ENCODE data around the gene EFHC2. TPM values are rescaled to one million over a fixed set of nuclear protein-coding genes. Genes with fewer than 3 reads are reported as not detected.

Gene EFHC2
- total and polyA plus RNA-seq, 2 of the 8 experiments (the other 6 are each of a cell fraction or from before 2014, with no cell fraction given) = 1.8 to 3.4 TPM

GRCh38 chrX:44216171-44216570 lies 127.3 kb downstream of the EFHC2 start:
- no peak overlapping the region for H3K27ac ChIP-seq (ENCODE audit: low read depth, low read length)
- no peaks in the 10 kb centered on the region for H3K27me3 ChIP-seq (replicated peaks in 1 of 4; ENCODE audit: control insufficient read depth in 3 of 4, extremely low read depth in 1 of 4, insufficient read depth in 3 of 4, low read length in 3 of 4)
- no peak overlapping the region for H4K8ac ChIP-seq (ENCODE audit: extremely low read depth, insufficient read depth, low read length)
- 95% methylated on average over 3 of the region's 3 CpGs; no CpG with 5 or more reads in 1 of the 2 experiments for WGBS, 2 experiments (ENCODE audit: extremely low coverage in 1 of 2, insufficient coverage in 1 of 2, insufficient read length in 1 of 2, insufficient replicate concordance in 2 of 2, low coverage in 1 of 2, low lambda C conversion rate in 2 of 2, missing lambda C conversion rate in 1 of 2)
- DNase-seq (ENCODE audit: low read depth in 1 of 2, low spot score in 2 of 2) = no peak
- FAIRE-seq = no peak
- H2BK15ac ChIP-seq (ENCODE audit: low read length) = no peak overlapping the region
- no peak overlapping the region for H3K9ac ChIP-seq (replicated peaks in 1 of 4; ENCODE audit: extremely low read depth in 1 of 4, low read depth in 3 of 4, low read length in 3 of 4)
- no peak overlapping the region for H2AK5ac ChIP-seq (ENCODE audit: low read depth, low read length)
- no peaks in the 10 kb centered on the region for H3K79me2 ChIP-seq (ENCODE audit: control insufficient read depth in 1 of 2, insufficient read depth in 2 of 2, low read length in 2 of 2)
- H3K4me2 ChIP-seq (ENCODE audit: insufficient read depth in 1 of 2, low read depth in 2 of 2, low read length in 2 of 2) = no peak overlapping the region
- no peaks in the 10 kb centered on the region for H3K79me1 ChIP-seq (ENCODE audit: low read depth, low read length)
- no peak overlapping the region for H3K4me3 ChIP-seq (ENCODE audit: extremely low read depth in 1 of 4, insufficient read depth in 2 of 4, low read depth in 3 of 4, low read length in 4 of 4)
- H3K23me2 ChIP-seq (ENCODE audit: low read depth, low read length) = no peaks in the 10 kb centered on the region
- no peak overlapping the region for H2BK120ac ChIP-seq (replicated peaks; ENCODE audit: low read depth, low read length)
- no peaks in the 10 kb centered on the region for H4K20me1 ChIP-seq (replicated peaks in 1 of 2; ENCODE audit: control insufficient read depth in 1 of 2, insufficient read depth in 2 of 2, low read length in 2 of 2)
- H2AFZ ChIP-seq (ENCODE audit: low read length) = no peak overlapping the region
- no peak overlapping the region for H3K14ac ChIP-seq (ENCODE audit: insufficient read length)
- H4K5ac ChIP-seq (ENCODE audit: insufficient read length, low read depth, low read length) = no peak overlapping the region
- no peak overlapping the region for H2BK12ac ChIP-seq (ENCODE audit: low read depth, low read length)
- no peaks in the 10 kb centered on the region for H3K36me3 ChIP-seq (ENCODE audit: control insufficient read depth in 2 of 4, insufficient read depth in 4 of 4, low read length in 3 of 4)
- ChIA-PET POLR2A (ENCODE audit: partially characterized antibody) (no interaction called here), CTCF (ENCODE audit: partially characterized antibody) (interaction anchor here (1.6 kb wide), 1 partner anchor 13 kb away, joined by 3 read pairs; no protein-coding TSS in a partner anchor)
- H3K18ac ChIP-seq (ENCODE audit: extremely low read depth, low read length) = no peak overlapping the region
- H2BK20ac ChIP-seq (ENCODE audit: low read length) = no peak overlapping the region
- H3K4me1 ChIP-seq (replicated peaks in 1 of 4; ENCODE audit: control insufficient read depth in 3 of 4, insufficient read depth in 4 of 4, low read length in 3 of 4) = no peaks in the 10 kb centered on the region
- no peak overlapping the region for H2BK5ac ChIP-seq (ENCODE audit: low read depth, low read length)
- H3K4ac ChIP-seq (replicated peaks; ENCODE audit: insufficient read length, low read depth, low read length) = no peak overlapping the region
- H3K56ac ChIP-seq (replicated peaks; ENCODE audit: insufficient read length, low read depth, low read length) = no peak overlapping the region
- no peaks in the 10 kb centered on the region for H3K9me3 ChIP-seq (ENCODE audit: insufficient read depth in 2 of 2, low read depth in 1 of 2, low read length in 1 of 2)
- no peak overlapping the region for H4K91ac ChIP-seq (replicated peaks; ENCODE audit: insufficient read length, low read length)
- no peak overlapping the region for H3K23ac ChIP-seq (ENCODE audit: insufficient read length)
- TF ChIP-seq EZH2 (IDR thresholded peaks at IDR 0.05; ENCODE audit: low read depth, low read length, severe bottlenecking) (no peak), EGR1 (IDR thresholded peaks at IDR 0.05; ENCODE audit: borderline replicate concordance, low read depth, low read length) (no peak), BRCA1 (IDR thresholded peaks at IDR 0.05; ENCODE audit: low read depth, low read length) (no peak), NRF1 (IDR thresholded peaks at IDR 0.05; ENCODE audit: low read depth, low read length) (no peak), GTF2F1 (IDR thresholded peaks at IDR 0.05; ENCODE audit: borderline replicate concordance, low read depth, low read length) (no peak), CHD2 (IDR thresholded peaks at IDR 0.05; ENCODE audit: low read length) (no peak), RXRA (IDR thresholded peaks at IDR 0.05; ENCODE audit: insufficient read depth, low read depth, low read length) (no peak)
